ENCODE results near the gene CBR3.
"Not testable (repeated sequence)": the region's sequence is repeated elsewhere in the genome, so short reads cannot be mapped to it uniquely, and the experiment has no call there.

The CBR3 gene

GRCh38 chr21:36134803-36135390 lies at the start of gene CBR3:
CBR3 (plus strand) TSS chr21:36135079; CDS start chr21:36135193, 114 bp downstream.
- peak; percentile 36 for DNase-seq

- DNase-seq, result no peak
Measured at GRCh38 chr21:36087362-36088138, 47.3 kb upstream of the CBR3 start.

- no peak for DNase-seq
Measured at GRCh38 chr21:36089946-36090345, 44.9 kb upstream of the CBR3 start.

GRCh38 chr21:36092681-36093080 lies 42.2 kb upstream of the CBR3 start:
- no peak for DNase-seq

- no peak for DNase-seq
Measured at GRCh38 chr21:36093512-36093911, 41.4 kb upstream of the CBR3 start.

- no peak for DNase-seq
Measured at GRCh38 chr21:36096398-36097290, 38.2 kb upstream of the CBR3 start.

GRCh38 chr21:36097427-36098181 lies 37.3 kb upstream of the CBR3 start:
- peak; percentile 64 for DNase-seq

GRCh38 chr21:36098182-36098532 lies 36.7 kb upstream of the CBR3 start:
- no peak for DNase-seq

GRCh38 chr21:36099000-36099399 lies 35.9 kb upstream of the CBR3 start:
- no peak for DNase-seq

- DNase-seq, result not testable (repeated sequence)
Measured at GRCh38 chr21:36099695-36100211, 35.1 kb upstream of the CBR3 start.

- DNase-seq, result no peak
Measured at GRCh38 chr21:36100971-36101641, 33.8 kb upstream of the CBR3 start.

GRCh38 chr21:36103434-36103833 lies 31.4 kb upstream of the CBR3 start:
- no peak for DNase-seq

- DNase-seq, result peak; percentile 81
Measured at GRCh38 chr21:36104317-36105300, 30.3 kb upstream of the CBR3 start.

GRCh38 chr21:36105327-36105842 lies 29.5 kb upstream of the CBR3 start:
- no peak for DNase-seq

GRCh38 chr21:36109868-36110267 lies 25.0 kb upstream of the CBR3 start:
- DNase-seq, result no peak

- DNase-seq, result no peak
Measured at GRCh38 chr21:36111238-36111637, 23.6 kb upstream of the CBR3 start.

- peak; percentile 19 for DNase-seq
Measured at GRCh38 chr21:36113647-36114428, 21.0 kb upstream of the CBR3 start.

GRCh38 chr21:36115138-36115730 lies 19.6 kb upstream of the CBR3 start:
- peak; percentile 50 for DNase-seq

GRCh38 chr21:36117286-36117741 lies 17.6 kb upstream of the CBR3 start:
- no peak for DNase-seq

All from hematopoietic multipotent progenitor cell treated with erythropoietin and hydrocortisone succinate and interleukin-3 and kit ligand, for 4 days (in vitro differentiated cells).